Stimulated activated naive CD8-positive, alpha-beta T cell treated with anti-CD3 and anti-CD28 coated beads, Interleukin-15, Interleukin-2, amounts not matched to agents 100 ng/mL and 50 ng/mL, for 24 hours (primary cell): ENCODE measurements around the gene ATG10.

ENCODE experiments used
- H3K27ac Mint-ChIP-seq: one replicate; pipeline ENCODE4 v1.8.0; 2021; ENCODE audit warnings: mild to moderate bottlenecking, mixed read lengths
- H3K27me3 Mint-ChIP-seq: one replicate; pipeline ENCODE4 v1.8.0; 2021; ENCODE audit warnings: mixed read lengths
- H3K36me3 Mint-ChIP-seq: one replicate; pipeline ENCODE4 v1.8.0; 2021; ENCODE audit warnings: low read depth, mixed read lengths
- H3K4me1 Mint-ChIP-seq: one replicate; pipeline ENCODE4 v1.8.0; 2021; ENCODE audit warnings: low read depth, mixed read lengths
- H3K4me3 Mint-ChIP-seq: one replicate; pipeline ENCODE4 v1.8.0; 2021; ENCODE audit warnings: mild to moderate bottlenecking, mixed read lengths
- H3K9me3 Mint-ChIP-seq: one replicate; pipeline ENCODE4 v1.8.0; 2021; ENCODE audit warnings: mixed read lengths

Gene ATG10

DNA sequence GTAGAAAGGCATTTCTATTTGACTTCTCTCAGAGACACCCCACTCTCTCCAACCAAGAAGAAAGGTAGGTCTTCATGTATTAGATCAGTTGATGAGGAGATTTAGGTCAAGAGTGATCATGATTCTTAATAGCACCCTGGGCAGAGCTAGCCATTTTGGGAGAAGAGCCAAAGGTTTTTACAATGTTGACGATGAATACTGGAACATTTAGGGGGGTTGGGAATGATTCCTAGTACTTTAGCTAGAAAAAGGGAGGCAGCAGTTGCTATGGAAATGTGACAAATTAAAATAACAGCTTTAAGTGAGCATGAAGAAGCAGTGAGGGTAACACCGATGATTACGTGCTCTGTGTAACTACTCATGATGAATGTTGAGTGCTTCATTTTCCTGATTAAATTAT lies 315.8 kb downstream of the ATG10 start:
- H3K36me3 Mint-ChIP-seq, result peaks cover 3% of the 10 kb centered on the region
- no peaks in the 10 kb centered on the region for H3K9me3 Mint-ChIP-seq

GRCh38 chr5:82290005-82290404 lies 318.2 kb downstream of the ATG10 start:
- Mint-ChIP-seq H3K36me3 (peaks cover under 1% of the 10 kb centered on the region), H3K27ac (no peak overlapping the region), H3K9me3 (no peaks in the 10 kb centered on the region), H3K4me3 (no peak overlapping the region), H3K4me1 (peaks cover 3% of the 10 kb centered on the region), H3K27me3 (no peaks in the 10 kb centered on the region)

More for the DNA sequence above, 315.8 kb downstream of the ATG10 start:
- Mint-ChIP-seq H3K4me1 (peaks cover 3% of the 10 kb centered on the region), H3K27ac (no peak overlapping the region), H3K4me3 (no peak overlapping the region), H3K27me3 (no peaks in the 10 kb centered on the region)

DNA sequence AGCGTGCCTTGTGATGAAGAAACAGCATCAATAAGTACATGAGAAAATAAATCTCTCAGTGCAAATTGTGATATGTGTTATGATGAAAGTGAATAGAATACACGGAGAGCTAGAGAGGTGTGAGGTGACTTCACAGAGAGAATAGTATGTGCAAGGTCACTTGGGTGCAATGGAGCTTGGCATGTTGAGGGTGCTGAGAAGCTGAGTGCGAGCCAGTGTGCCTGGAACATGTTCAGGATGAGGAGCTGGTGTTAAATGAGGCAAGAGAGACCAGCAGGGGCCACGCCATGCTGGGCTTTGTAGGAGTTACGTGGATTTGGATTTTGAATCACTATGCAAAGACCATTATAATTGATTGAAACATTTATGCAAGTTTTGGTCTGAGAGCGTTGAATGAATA lies 319.1 kb downstream of the ATG10 start:
- no peak overlapping the region for H3K4me3 Mint-ChIP-seq
- no peak overlapping the region for H3K27ac Mint-ChIP-seq
- no peaks in the 10 kb centered on the region for H3K27me3 Mint-ChIP-seq
- no peaks in the 10 kb centered on the region for H3K36me3 Mint-ChIP-seq
- no peaks in the 10 kb centered on the region for H3K4me1 Mint-ChIP-seq
- H3K9me3 Mint-ChIP-seq, result no peaks in the 10 kb centered on the region

GRCh38 chr5:82291420-82291819 lies 319.6 kb downstream of the ATG10 start:
- Mint-ChIP-seq H3K4me3 (no peak overlapping the region), H3K9me3 (no peaks in the 10 kb centered on the region), H3K27ac (no peak overlapping the region), H3K27me3 (no peaks in the 10 kb centered on the region), H3K4me1 (no peaks in the 10 kb centered on the region), H3K36me3 (no peaks in the 10 kb centered on the region)

GRCh38 chr5:82295144-82295543 lies 323.3 kb downstream of the ATG10 start:
- H3K27me3 Mint-ChIP-seq, result no peaks in the 10 kb centered on the region
- peaks cover 5% of the 10 kb centered on the region for H3K36me3 Mint-ChIP-seq
- H3K27ac Mint-ChIP-seq, result no peak overlapping the region
- H3K4me3 Mint-ChIP-seq, result no peak overlapping the region
- no peaks in the 10 kb centered on the region for H3K4me1 Mint-ChIP-seq
- H3K9me3 Mint-ChIP-seq, result no peaks in the 10 kb centered on the region

DNA sequence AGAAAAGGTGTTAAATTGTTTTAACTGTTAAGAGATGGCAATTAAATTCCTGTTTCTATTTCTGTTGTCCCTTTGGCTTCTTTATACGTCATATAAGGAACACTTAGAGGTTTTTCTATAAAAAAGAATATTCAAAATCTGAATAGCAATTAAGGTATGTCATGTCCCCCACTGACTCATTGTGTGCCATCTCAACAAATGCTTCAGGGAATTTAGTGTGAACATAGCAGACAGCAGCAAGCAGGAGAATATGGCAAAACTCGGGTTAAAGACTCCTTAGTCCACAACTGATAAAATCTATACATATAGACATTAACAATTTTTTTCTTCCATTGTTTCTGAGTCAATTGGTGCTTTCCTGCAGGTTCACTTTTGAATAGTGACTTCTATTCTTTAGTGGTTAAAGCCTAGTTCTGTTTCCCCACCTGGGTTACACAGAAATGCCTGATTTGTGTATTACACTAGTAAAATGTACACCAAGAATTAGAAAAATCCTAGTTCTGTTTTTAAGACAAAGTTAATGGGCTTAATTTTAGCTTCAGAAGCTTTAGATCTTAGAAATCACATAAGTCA lies 324.2 kb downstream of the ATG10 start:
- Mint-ChIP-seq H3K36me3 (peaks cover 5% of the 10 kb centered on the region), H3K27me3 (no peaks in the 10 kb centered on the region), H3K27ac (no peak overlapping the region), H3K9me3 (no peaks in the 10 kb centered on the region), H3K4me3 (no peak overlapping the region), H3K4me1 (no peaks in the 10 kb centered on the region)

DNA sequence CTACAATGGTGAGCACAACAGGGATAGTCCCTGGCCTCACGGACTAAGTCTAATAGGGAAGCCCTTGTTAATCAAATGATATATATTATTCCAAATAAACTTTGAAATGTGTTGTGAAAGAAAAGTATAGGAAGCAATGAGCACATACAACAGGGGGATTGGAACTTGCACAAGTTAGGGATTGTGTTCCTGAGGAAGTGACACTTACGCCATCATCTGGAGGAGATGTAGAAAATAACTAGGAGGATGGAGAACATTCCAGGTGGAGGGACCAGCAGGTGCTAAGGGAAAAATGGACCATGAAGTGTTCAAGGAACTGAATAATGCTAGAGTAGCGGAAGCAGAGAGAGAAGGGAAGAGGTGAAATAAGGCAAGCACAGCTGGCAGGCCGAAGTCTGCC lies 325.1 kb downstream of the ATG10 start:
- no peak overlapping the region for H3K4me3 Mint-ChIP-seq
- no peak overlapping the region for H3K27ac Mint-ChIP-seq
- no peaks in the 10 kb centered on the region for H3K27me3 Mint-ChIP-seq
- H3K4me1 Mint-ChIP-seq, result no peaks in the 10 kb centered on the region
- no peaks in the 10 kb centered on the region for H3K9me3 Mint-ChIP-seq
- H3K36me3 Mint-ChIP-seq, result peaks cover 5% of the 10 kb centered on the region

DNA sequence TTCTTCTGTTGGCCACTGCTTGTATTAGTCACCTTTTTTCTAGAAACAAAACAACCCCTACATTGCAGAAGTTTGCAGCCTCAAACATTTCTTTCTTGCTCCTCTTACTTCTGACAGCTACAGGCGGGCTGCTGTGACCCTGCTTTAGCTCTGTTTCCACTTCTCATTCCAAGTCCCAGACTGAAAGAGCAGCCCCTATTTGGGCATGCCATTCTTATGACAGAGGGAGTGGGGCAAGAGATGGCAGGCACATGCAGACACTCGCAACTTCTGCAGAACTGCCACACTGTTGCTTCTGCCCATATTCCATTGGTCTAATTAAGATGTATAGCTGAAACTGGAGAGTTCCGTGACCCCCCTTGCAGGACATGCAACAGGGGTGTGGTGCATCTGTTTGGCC lies 325.9 kb downstream of the ATG10 start:
- Mint-ChIP-seq H3K27ac (no peak overlapping the region), H3K4me1 (no peaks in the 10 kb centered on the region), H3K36me3 (peaks cover 5% of the 10 kb centered on the region), H3K27me3 (no peaks in the 10 kb centered on the region), H3K9me3 (no peaks in the 10 kb centered on the region), H3K4me3 (no peak overlapping the region)

- no peak overlapping the region for H3K27ac Mint-ChIP-seq
- no peaks in the 10 kb centered on the region for H3K9me3 Mint-ChIP-seq
- H3K4me3 Mint-ChIP-seq, result no peak overlapping the region
- peaks cover 5% of the 10 kb centered on the region for H3K36me3 Mint-ChIP-seq
- no peaks in the 10 kb centered on the region for H3K4me1 Mint-ChIP-seq
- H3K27me3 Mint-ChIP-seq, result no peaks in the 10 kb centered on the region
Observed at GRCh38 chr5:82298668-82299067, 326.8 kb downstream of the ATG10 start.

- Mint-ChIP-seq H3K4me3 (no peak overlapping the region), H3K36me3 (peaks cover 5% of the 10 kb centered on the region), H3K9me3 (no peaks in the 10 kb centered on the region), H3K27me3 (no peaks in the 10 kb centered on the region), H3K4me1 (no peaks in the 10 kb centered on the region), H3K27ac (no peak overlapping the region)
Observed at GRCh38 chr5:82301190-82301589, 329.4 kb downstream of the ATG10 start.
